ENCODE data around the gene NUB1. TPM values are rescaled to one million over a fixed set of nuclear protein-coding genes. Genes with fewer than 3 reads are reported as not detected.

The NUB1 gene
- total RNA-seq, 2 experiments from 2014 or later: 51.4 to 70.4 TPM

DNA sequence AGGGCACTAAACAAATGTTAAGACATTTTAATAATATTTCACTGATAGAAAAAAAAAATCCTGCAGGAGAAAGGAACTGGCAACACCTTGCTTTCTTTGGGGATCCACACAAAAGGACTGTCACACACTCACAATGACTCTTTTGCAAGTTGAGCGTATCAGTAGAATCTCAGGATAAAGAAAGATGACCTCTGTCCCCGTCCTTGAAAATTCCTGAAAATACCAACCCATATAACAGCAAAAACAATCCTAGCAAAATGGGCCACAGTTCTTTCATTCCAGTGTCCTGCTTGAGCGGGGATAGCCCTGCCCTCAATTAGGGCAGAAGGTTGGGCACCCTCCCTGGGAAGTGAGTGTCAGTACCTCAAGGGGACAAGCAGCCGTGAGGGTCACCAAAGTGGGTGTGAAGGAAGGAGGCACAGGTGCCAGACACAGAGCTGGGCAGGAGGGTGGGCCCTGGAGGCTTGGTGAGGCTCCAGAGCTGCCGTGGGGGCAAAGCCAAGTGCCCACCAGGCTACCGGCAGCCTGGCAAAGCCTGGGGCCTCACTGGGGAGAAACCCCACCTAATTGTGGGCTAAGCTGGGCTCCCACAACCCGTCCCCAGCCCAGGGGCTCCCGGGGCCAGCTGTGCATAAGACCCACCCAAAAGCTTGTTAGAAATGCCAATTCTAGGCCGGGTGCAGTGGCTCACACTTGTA, 65.4 kb downstream of the NUB1 start:
- Mint-ChIP-seq H3K27me3 (peaks cover 27% of the 10 kb centered on the region), H3K4me1 (peaks cover 15% of the 10 kb centered on the region), H3K27ac (no peak overlapping the region), H3K4me3 (no peak overlapping the region), H3K9me3 (ENCODE audit: low read depth) (no peaks in the 10 kb centered on the region), H3K36me3 (ENCODE audit: low read depth) (no peaks in the 10 kb centered on the region)
- ChIA-PET CTCF (interaction anchor here (0.9 kb wide), 1 partner anchor 51 kb away, joined by 3 read pairs; no protein-coding TSS in a partner anchor), POLR2A (no interaction called here)
- ATAC-seq (no peak), DNase-seq (no peak)
- intact Hi-C loops (cut with DNase I, micrococcal nuclease): no loop called here

DNA sequence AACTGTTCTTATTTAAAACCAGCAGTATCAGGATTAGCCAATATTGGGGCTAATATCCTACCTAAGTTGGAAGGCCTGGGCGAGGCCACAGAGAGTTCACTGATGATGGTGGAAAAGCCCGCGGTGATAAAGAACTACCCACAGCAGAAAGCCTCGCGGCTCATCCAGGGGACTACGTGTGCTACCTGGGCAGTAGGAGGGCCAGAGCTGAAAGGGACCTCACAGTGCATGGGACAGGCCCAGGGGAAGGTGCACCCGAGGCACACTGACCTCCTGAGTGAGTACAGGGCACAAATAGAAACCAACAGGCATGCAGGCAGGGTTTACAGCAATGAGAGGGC, 66.9 kb downstream of the NUB1 start:
- DNase-seq (no peak), ATAC-seq (no peak)
- peaks cover 36% of the 10 kb centered on the region for H3K27me3 Mint-ChIP-seq
- H3K36me3 Mint-ChIP-seq (ENCODE audit: low read depth): no peaks in the 10 kb centered on the region
- intact Hi-C loops (cut with DNase I, micrococcal nuclease): no loop called here
- no peaks in the 10 kb centered on the region for H3K9me3 Mint-ChIP-seq (ENCODE audit: low read depth)
- H3K27ac Mint-ChIP-seq: no peak overlapping the region
- POLR2A ChIA-PET: no interaction called here
- CTCF ChIA-PET: no interaction called here
- H3K4me3 Mint-ChIP-seq: peak overlapping the region; percentile 49
- H3K4me1 Mint-ChIP-seq: peaks cover 26% of the 10 kb centered on the region

DNA sequence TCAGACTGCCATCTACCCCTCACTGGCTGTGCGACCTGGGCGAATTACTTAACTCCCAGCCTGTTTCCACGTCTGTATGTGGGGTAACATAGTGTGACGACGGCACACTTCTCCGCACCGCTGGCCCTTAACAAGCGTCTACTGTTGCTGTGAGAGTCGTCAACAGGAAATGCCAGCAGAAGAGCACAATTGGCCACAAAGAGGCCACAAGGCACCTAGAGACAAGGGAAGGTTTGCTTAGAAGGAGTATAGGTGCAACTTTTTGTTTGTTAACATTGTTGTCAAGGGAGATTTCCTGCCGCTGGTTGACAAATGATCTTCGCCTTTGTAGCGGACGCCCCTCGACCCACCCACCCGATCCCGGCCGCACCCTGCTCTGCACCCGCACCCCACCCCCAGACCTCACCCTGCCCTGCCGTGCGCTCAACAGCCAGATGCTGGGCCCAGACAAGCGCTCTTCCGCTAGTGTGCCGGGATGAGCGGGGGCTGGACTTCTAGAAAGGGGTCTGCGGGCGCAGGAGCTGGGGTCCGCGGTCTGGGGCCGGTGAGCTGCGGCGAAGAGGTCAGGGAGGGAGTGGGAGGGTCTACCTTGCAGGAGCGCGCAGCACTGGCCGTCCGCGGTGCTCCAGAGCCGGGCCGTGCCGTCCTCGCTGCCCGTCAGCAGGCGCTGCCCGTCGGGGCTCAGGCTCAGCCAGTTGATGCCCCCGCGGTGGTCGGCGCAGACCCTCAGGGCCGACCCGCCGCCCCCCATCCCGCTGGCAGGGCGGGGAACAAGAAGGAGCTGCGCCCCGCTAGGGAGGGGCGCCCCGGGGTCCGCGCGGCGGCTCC, 67.4 kb downstream of the NUB1 start:
- no peaks in the 10 kb centered on the region for H3K36me3 Mint-ChIP-seq (ENCODE audit: low read depth)
- CTCF ChIA-PET: interaction anchor here (0.6 kb wide), 1 partner anchor 53 kb away, joined by 5 read pairs; no protein-coding TSS in a partner anchor
- peak overlapping the region; percentile 5 for H3K27ac Mint-ChIP-seq
- POLR2A ChIA-PET: no interaction called here
- peaks cover 36% of the 10 kb centered on the region for H3K27me3 Mint-ChIP-seq
- peaks cover 31% of the 10 kb centered on the region for H3K4me1 Mint-ChIP-seq
- no peaks in the 10 kb centered on the region for H3K9me3 Mint-ChIP-seq (ENCODE audit: low read depth)
- ATAC-seq: peak; percentile 47
- peak; percentile 47 for DNase-seq
- intact Hi-C loops (cut with DNase I, micrococcal nuclease): no loop called here
- peak overlapping the region; percentile 49 for H3K4me3 Mint-ChIP-seq

DNA sequence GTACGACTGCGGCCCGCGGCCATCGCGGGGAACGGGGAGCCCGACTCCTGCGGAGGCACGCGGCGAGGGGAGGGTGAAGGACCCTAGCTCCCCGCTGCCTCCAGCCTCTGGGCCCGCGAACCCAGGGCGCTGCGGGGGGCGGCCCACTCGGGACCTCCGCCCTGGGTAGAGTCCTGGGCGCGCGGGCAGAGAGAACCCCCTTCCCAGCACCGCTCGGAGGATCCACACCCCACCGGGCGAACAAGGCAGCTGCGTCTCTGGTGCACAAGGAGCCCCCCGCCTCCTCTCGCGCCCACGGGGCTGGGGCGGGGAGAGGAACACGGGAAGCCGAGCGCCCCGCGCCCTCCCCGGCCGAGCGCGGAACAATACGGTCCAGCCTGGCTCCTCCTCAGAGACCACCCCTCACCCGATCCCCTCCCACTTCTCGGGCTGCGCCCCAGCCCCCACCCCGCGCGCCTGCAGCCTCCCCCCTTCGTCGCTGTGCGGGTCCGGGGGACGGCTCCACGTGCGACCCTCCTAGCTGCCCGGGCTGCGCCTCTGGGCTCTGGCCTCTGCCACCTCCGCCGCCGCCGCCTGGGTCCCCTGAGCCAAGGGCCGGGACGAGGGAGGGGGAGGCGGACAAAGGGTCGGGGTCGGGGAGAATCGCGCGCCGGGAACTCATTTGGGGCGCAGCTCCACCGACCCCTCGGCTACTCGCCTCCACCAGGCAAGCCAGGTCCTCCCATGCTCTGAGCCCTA, 68.2 kb downstream of the NUB1 start, which contains the start of gene WDR86:
TSS of gene WDR86 (minus strand) at position 372 of the 738 bp plus-strand sequence. CDS start 449 bp downstream, outside the sequence.
- H3K27ac Mint-ChIP-seq: peak within 1 kb of the TSS; percentile 5
- H3K9me3 Mint-ChIP-seq (ENCODE audit: low read depth): no peaks in the 10 kb centered on the region
- peak within 1 kb of the TSS; percentile 49 for H3K4me3 Mint-ChIP-seq
- DNase-seq (no peak), ATAC-seq (no peak)
- H3K27me3 Mint-ChIP-seq: peaks cover 37% of the 10 kb centered on the region
- intact Hi-C loops (cut with DNase I, micrococcal nuclease): loop anchor here in 1 of 2 experiments (5.0 kb wide), 1 partner anchor 37 kb away; no protein-coding TSS in a partner anchor
- CTCF ChIA-PET: interaction anchor here (0.6 kb wide), 1 partner anchor 54 kb away, joined by 5 read pairs; no protein-coding TSS in a partner anchor
- no peaks in the 10 kb centered on the region for H3K36me3 Mint-ChIP-seq (ENCODE audit: low read depth)
- POLR2A ChIA-PET: no interaction called here
- peaks cover 38% of the 10 kb centered on the region for H3K4me1 Mint-ChIP-seq

DNA sequence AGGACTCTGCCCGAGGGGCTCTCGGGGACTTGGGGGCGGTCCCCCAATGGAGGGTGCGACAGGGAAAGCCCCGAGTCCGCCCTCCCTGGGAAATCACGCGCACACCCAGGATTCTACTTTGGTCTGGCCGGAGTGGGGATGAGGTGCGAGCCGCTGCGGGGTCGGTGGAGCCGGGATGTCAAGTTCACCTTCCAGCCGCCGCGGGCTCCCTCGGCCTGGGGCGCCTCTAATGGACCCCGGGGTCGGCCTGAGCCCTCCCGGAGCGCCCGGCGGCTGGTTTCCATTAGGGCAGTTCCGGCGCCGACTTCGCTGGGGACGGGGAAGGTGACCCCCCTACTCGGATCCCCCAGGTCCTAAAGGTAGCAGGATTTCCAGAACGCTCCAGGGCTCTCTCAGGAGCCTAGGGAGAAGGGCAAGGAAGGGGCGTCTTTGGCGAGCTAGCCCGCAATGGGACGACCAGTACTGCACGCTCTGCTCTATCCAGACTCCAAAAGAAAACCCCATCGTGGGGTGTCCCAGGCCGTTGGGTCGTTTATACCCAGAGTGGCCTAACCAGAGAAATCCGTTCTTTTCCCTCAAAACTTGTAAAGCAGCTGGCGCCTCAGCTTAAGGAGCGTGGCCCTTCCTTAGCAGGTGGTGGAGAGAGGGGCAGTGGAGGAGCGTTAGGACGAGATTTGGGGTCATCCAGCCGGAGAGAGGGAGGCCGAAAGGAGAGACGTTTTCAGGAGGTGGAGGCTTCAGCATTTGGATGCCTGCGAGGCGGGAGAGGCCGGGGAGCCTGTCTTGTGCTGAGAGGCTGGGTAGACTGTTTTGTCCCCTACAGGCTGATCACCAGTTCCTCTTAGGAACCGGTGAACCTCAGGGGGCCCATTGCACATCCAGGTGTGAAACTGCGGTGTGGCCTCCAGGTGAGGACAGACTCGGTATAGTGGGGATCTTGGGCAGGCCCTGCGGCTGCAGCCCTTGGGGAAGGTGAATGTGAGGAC, 69.1 kb downstream of the NUB1 start:
- H3K4me3 Mint-ChIP-seq: no peak overlapping the region
- POLR2A ChIA-PET: no interaction called here
- H3K27ac Mint-ChIP-seq: no peak overlapping the region

DNA sequence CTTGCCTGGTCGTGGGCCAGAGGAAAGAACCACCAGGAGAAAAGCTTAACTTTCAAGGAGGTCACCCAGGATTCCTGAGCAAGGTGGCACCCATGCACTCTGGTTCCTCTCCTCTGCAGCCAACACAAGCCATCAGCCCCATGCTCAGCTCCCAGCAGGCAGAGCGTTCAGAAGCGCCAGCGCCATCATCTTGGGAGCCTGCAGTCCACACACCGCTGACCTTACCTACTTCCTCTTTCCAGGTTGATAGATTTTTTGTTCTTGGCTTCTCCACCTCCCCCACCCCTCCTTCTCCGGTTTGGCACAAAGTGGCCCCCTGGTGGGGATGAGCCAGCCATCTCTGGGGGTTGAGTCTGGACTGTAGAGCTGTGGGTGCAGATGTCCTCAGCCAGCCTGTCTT, 69.9 kb downstream of the NUB1 start:
- POLR2A ChIA-PET: interaction anchor here (0.7 kb wide), 1 partner anchor 18 kb away, joined by 3 read pairs; no protein-coding TSS in a partner anchor
- CTCF ChIA-PET: interaction anchor here (0.6 to 2.1 kb wide), 5 partner anchors 9 to 750 kb away, joined by 3 to 13 read pairs (median 4); no protein-coding TSS in a partner anchor
- Mint-ChIP-seq H3K36me3 (ENCODE audit: low read depth) (no peaks in the 10 kb centered on the region), H3K9me3 (ENCODE audit: low read depth) (no peaks in the 10 kb centered on the region), H3K27ac (no peak overlapping the region), H3K27me3 (peaks cover 37% of the 10 kb centered on the region), H3K4me3 (no peak overlapping the region), H3K4me1 (peaks cover 38% of the 10 kb centered on the region)
- no peak for ATAC-seq
- DNase-seq: no peak
- intact Hi-C loops (cut with DNase I, micrococcal nuclease): loop anchor here in 1 of 2 experiments (5.0 kb wide), 1 partner anchor 36 kb away; no protein-coding TSS in a partner anchor

More for the DNA sequence above, 69.1 kb downstream of the NUB1 start:
- peaks cover 38% of the 10 kb centered on the region for H3K4me1 Mint-ChIP-seq
- no peaks in the 10 kb centered on the region for H3K9me3 Mint-ChIP-seq (ENCODE audit: low read depth)
- CTCF ChIA-PET: interaction anchor here (1.1 to 1.6 kb wide), 2 partner anchors 8 to 39 kb away, joined by 4 to 5 read pairs; no protein-coding TSS in a partner anchor
- H3K27me3 Mint-ChIP-seq: peaks cover 37% of the 10 kb centered on the region
- H3K36me3 Mint-ChIP-seq (ENCODE audit: low read depth): no peaks in the 10 kb centered on the region
- DNase-seq (no peak), ATAC-seq (no peak)
- intact Hi-C loops (cut with DNase I, micrococcal nuclease): loop anchor here in 1 of 2 experiments (5.0 kb wide), 1 partner anchor 37 kb away; no protein-coding TSS in a partner anchor

DNA sequence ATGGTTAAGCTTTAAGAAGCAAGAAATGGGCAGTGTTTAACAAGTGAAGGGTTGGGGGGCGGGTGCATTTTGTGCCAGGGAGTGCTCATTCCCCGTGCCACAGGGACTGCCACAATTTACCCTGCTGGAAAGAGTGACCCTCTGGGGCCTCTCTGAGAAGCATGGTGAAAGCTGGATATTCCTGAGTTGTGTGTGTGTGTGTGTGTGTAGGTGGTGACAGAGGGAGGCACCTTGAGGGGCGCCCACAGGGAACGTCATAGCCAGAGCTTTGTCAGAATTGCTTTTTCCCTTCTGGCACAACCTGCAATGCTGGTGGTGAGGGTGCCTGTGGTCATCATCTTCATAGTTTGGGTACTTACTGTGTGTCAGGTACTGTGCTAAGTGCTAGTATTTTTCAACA, 70.7 kb downstream of the NUB1 start:
- Mint-ChIP-seq H3K4me3 (no peak overlapping the region), H3K27ac (no peak overlapping the region), H3K27me3 (peaks cover 35% of the 10 kb centered on the region), H3K36me3 (ENCODE audit: low read depth) (no peaks in the 10 kb centered on the region), H3K4me1 (peaks cover 38% of the 10 kb centered on the region), H3K9me3 (ENCODE audit: low read depth) (no peaks in the 10 kb centered on the region)
- intact Hi-C loops (cut with DNase I, micrococcal nuclease): loop anchor here in 1 of 2 experiments (5.0 kb wide), 1 partner anchor 35 kb away; no protein-coding TSS in a partner anchor
- ChIA-PET POLR2A (interaction anchor here (0.7 kb wide), 1 partner anchor 17 kb away, joined by 3 read pairs; no protein-coding TSS in a partner anchor), CTCF (interaction anchor here (0.6 to 2.1 kb wide), 5 partner anchors 13 to 749 kb away, joined by 3 to 13 read pairs (median 3); no protein-coding TSS in a partner anchor)
- ATAC-seq (no peak), DNase-seq (no peak)

DNA sequence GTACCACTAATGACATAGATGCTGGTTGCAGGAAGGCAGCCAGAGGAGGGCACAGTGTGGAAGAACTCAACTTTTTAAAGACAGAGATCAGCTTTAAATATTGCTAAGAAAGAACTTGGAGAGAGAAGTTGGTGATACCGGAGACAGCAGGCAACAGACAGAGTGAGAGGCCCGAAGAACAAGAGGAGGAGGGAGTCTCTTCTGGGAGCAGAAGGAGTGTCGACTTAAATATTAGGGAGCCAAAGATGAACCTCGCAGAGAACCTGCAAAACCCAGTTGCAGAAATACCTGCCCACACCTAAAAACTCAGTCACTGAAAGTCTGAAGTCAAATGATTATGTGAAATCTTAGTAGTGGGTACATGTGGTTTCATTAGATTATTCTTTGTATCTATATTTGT, 71.6 kb downstream of the NUB1 start:
- no peak overlapping the region for H3K4me3 Mint-ChIP-seq
- H3K27ac Mint-ChIP-seq: no peak overlapping the region
- peaks cover 2% of the 10 kb centered on the region for H3K9me3 Mint-ChIP-seq (ENCODE audit: low read depth)
- ChIA-PET POLR2A (no interaction called here), CTCF (interaction anchor here (1.1 to 2.1 kb wide), 2 partner anchors 30 to 35 kb away, joined by 4 to 13 read pairs; no protein-coding TSS in a partner anchor)
- peaks cover 38% of the 10 kb centered on the region for H3K4me1 Mint-ChIP-seq
- ATAC-seq (no peak), DNase-seq (no peak)
- H3K27me3 Mint-ChIP-seq: peaks cover 35% of the 10 kb centered on the region
- intact Hi-C loops (cut with DNase I, micrococcal nuclease): loop anchor here in 1 of 2 experiments (5.0 kb wide), 1 partner anchor 34 kb away; no protein-coding TSS in a partner anchor
- H3K36me3 Mint-ChIP-seq (ENCODE audit: low read depth): no peaks in the 10 kb centered on the region

DNA sequence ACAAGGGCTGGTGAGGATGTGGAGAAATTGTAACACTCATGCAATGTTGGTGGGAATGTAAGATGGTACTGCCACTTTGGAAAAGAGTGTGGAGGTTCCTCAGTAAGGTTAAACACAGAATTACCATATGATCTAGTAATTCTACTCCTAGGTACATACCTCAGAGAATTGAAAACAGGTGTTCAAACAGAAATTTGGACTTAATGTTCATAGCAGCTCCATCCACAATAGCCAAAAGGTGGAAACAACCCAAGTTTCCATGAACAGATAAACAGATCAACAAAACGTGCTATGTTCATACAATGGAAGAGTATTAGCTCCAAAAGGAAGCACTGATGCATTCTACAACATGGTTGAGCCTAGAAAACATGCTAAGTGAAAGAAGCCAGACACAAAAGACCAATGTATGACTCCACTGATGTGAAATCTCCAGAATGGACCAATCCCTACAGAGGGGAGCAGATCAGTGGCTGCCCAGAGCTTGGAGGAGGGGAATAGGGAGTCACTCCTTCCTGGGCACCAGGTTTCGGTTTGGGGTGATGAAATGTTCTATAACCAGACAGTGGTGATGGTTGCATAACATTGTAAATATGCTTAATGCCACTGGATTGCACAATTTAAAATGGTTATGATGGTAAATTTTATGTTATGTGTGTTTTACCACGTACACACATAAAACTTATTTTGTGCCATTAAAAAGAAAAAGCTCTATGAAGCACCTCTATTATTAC, 73.9 kb downstream of the NUB1 start:
- no peak overlapping the region for H3K27ac Mint-ChIP-seq
- DNase-seq (no peak), ATAC-seq (no peak)
- no peak overlapping the region for H3K4me3 Mint-ChIP-seq
- no peaks in the 10 kb centered on the region for H3K36me3 Mint-ChIP-seq (ENCODE audit: low read depth)
- peaks cover 25% of the 10 kb centered on the region for H3K27me3 Mint-ChIP-seq
- H3K4me1 Mint-ChIP-seq: peaks cover 32% of the 10 kb centered on the region
- intact Hi-C loops (cut with DNase I, micrococcal nuclease): loop anchor here in 1 of 2 experiments (2.0 kb wide), 1 partner anchor 57 kb away; no protein-coding TSS in a partner anchor
- CTCF ChIA-PET: interaction anchor here (0.7 to 1.0 kb wide), 3 partner anchors 8 to 105 kb away, joined by 3 to 4 read pairs (median 4); no protein-coding TSS in a partner anchor
- peaks cover 4% of the 10 kb centered on the region for H3K9me3 Mint-ChIP-seq (ENCODE audit: low read depth)
- POLR2A ChIA-PET: interaction anchor here (0.6 kb wide), 1 partner anchor 76 kb away, joined by 3 read pairs; no protein-coding TSS in a partner anchor

All from activated CD4-positive, alpha-beta T cell treated with anti-CD3 and anti-CD28 coated beads for 36 hours (primary cell).